Measurements from ENCODE around the gene PSMA4.
"Not testable (repeated sequence)": the region's sequence is repeated elsewhere in the genome, so short reads cannot be mapped to it uniquely, and the experiment has no call there.

Gene PSMA4

DNA sequence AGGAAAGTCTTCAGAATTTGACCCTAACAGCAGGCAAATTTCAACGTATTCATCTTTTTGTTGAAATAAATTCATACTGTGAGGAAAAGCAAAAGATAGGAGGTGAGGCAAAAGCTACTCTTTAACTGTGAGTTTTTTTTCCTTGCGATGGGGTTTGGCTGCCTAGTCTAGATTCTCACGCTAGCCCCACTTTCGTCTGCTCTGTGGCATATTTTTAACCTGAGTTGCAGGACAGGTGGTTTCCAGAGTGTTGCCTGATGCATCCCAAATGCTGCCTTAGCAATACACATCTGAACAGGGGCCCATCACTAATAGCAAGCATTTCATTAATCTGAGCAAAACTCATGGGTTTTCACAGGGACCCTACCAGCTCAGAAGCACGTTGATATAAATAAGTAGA is 11.7 kb downstream of the PSMA4 start:
- DNase-seq (ENCODE audit: low spot score) = no peak

DNA sequence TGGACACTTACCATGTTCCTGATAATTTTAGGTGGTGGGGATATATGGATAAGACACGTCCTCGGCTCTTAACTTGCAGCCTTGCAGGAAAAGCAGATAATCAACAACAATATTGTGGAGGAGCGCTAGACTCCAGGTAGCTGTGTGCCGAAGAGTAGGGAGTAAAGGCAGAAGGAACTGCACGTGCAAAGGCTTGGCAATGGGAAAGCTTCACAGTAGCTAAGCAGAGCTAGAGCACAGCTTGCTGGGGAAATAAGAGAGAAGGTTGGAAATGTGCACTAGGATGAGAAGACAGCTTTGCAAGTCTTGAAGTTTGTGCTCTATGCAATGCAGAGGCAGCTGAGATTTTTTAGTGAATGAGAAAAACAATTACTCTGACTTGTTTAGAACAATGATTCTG is 12.4 kb downstream of the PSMA4 start:
- DNase-seq (ENCODE audit: low spot score) = no peak

DNA sequence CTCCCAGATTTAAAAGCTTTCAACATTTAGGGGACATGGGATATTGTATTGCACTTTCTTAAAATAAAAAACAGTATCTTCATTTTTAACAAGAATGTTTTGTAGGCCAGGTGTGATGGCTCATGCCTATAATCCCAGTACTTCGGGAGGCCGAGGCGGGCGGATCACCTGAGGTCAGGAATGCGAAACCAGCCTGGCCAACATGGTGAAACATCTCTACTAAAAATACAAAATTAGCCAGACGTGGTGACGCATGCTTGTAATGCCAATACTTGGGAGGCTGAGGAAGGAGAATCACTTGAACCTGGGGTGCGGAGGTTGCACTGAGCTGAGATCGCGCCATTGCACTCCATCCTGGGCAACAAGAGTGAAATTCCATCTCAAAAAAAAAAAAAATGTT is 20.0 kb downstream of the PSMA4 start:
- DNase-seq (ENCODE audit: low spot score) = not testable (repeated sequence)

DNA sequence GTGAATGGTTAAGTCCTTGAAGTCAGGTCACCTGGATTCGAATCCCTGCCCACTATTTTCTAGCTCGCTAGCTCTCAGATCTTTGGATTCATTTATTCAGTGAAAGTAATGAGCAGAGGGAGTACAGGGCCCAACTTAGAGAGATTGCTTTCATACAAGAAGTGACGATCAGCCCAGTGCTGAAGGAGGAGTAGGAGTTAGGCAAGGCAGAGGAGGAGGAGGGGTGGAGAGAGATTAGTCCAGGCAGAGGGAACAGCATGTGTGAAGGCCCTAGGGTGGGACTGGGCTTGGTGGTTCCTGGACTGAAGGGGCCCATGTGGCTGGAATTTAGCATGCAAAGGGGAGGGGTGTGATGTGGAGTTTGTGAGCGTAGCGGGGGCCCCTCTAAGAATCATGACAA is 21.2 kb downstream of the PSMA4 start:
- no peak for DNase-seq (ENCODE audit: low spot score)

DNA sequence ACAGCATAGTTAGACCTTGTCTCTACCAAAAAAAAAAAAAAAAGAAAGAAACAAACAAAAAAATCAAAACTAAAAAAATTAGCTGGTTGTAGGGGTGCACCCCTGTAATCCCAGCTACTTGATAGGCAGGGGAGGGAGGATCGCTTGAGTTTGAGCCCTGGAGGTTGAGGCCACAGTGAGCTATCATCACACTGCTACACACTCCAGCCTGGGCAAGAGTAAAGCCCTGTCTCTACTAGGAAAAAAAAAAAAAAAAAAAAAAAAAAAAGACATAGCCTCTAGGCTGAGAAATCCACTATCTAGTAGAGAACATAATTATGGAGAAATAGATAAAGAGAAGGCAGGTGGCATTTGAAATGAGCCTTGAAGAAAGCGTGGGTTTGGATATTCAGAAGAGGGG is 22.8 kb downstream of the PSMA4 start:
- no peak for DNase-seq (ENCODE audit: low spot score)

DNA sequence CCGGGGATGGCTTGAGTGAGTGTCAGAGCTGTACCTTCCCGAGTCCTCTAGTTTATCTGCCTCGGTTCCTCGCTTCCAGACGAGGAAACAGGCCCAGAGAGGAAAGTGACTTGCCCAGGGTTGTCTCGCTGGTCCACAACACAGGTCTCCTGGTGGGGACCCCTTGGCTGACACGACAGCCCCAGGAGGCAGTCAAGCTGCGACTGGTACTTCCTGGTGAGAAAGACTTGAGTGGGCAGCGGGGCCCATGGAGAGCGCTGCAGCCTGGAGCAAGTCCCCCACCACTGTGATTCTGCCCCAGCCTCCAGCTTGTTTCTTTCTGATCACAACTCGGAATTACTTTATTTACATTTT is 24.5 kb downstream of the PSMA4 start:
- no peak for DNase-seq (ENCODE audit: low spot score)

DNA sequence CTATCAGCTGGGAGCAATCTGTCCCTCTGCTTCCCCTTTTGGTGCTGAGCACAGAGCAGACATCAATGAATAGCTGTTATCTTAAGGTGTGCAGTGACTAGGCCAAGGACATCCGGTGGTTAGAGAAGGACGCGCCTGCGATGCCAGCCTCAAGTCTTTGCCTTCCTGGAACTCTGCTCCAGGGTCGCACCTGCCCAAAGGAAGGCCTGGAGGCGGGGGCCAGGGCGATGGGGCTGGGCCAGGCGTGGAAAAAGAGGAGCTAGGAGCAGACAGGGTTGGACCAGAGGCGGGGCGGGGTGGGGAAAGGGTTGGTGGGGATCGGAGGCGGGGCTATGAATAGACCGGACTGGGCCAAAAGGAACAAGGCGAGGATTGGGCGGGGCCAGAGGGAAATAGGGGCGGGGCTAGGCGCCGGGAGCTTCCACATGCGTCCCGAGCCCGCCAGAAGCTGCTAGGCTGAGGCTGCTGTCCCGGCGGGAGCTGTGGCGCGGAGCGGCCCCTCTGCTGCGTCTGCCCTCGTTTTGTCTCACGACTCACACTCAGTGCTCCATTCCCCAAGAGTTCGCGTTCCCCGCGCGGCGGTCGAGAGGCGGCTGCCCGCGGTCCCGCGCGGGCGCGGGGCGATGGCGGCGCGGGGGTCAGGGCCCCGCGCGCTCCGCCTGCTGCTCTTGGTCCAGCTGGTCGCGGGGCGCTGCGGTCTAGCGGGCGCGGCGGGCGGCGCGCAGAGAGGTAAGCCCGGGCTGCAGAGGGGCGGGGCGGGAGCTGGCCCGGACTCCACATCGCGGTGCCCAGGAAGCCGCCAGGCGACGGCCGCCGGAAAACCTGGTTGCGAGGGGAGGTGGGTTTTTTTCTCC is 25.1 kb downstream of the PSMA4 start, which contains the start of gene CHRNA5:
Gene CHRNA5, plus strand, starts transcription at position 424 of the 854 bp plus-strand sequence. Its CDS starts 200 bp downstream, at position 624.
- peak; percentile 76 for DNase-seq (ENCODE audit: low spot score)

DNA sequence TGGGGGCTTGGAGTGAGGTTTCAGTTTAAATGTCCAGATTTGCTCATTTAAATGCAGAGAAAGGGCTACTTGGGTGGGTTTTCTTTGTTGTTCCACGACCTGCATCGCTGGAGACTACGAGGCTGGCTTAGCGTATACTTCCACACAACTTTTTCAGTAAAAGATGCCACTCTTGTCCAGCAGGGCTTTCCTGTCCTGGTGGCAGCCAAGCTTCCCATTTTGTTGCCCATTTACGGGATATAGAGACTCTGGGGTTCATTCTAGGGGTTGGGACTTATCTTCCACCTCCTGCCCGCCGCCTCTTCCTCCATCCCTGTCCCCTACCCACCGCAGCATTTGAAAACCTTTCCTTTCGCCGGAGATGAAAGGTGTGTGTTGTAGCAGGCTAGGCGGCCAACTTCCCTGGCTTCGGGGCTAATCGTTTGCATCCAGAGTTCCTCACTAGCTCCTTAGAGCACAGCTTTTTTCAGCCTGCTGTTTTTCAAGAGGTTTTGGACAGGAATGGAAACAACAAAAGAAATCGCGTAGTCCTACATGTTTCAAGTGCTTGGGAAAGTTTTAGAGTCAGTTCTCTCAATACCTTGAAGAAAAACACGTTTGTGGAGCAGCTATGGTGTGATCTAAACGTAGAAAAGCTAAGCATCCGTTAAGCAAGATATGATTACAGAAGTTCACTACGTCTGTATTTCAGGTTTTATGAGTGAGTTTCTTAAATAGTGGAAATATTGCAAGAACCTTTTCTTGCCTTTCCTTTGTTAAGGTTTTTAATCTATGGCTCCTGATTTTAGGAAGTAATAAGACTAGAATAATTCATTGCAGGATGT is 25.9 kb downstream of the PSMA4 start:
- peak; percentile 21 for DNase-seq (ENCODE audit: low spot score)

DNA sequence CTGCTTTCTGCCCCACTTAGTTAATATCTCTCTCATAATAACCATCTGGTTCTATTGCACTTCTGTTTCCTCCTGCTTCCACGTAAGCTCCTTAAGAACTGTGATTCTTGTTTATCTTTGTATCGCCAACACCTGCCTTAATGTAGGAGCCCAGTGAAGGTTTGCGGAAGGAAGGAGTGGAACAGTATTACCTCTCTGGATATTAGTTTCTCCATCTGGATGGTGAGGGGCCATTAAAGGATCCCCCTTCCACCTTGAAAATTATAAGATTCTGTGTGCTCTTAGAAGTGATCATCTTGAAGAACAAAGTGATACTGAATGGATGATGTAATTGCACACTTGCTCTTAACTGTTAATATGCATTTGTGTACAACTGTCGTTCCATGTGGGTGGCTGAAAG is 27.3 kb downstream of the PSMA4 start:
- DNase-seq (ENCODE audit: low spot score) = no peak

DNA sequence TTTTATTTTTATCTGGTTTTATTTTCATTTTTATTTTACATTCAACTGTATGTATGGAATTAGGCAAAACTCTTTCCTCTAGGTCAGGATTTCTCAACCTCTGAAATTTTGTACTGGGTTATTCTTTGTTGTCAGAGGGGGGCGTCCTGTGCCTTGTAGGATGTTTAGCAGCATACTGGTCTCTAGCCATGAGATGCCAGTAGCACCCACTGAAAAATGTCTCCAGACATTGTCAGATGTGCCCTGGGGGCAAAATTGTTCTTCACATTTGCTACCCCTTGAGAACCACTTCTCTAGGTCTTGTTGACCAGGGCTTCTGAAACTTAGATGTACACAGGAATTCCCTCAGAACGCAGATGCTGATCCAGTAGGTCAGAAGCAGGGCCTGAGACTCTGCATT is 30.5 kb downstream of the PSMA4 start:
- no peak for DNase-seq (ENCODE audit: low spot score)

DNA sequence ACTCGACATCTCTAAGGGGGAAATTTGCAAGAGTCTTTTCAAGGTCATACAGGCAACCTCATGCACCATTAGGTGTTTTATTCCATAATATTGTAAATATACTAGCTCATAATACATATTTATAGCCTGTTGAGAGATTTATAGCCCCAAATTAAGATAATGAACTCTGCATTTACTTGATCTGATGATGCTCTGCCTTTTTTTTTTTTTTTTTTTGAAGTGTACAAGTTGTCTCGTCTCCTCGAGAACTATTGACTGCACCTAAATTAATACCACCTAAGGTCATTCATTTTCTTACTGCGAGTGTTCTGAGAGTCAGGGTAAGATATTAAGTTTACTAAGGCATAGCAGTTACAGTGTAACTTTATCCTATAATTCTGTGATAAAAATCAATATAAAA is 31.1 kb downstream of the PSMA4 start:
- no peak for DNase-seq (ENCODE audit: low spot score)

DNA sequence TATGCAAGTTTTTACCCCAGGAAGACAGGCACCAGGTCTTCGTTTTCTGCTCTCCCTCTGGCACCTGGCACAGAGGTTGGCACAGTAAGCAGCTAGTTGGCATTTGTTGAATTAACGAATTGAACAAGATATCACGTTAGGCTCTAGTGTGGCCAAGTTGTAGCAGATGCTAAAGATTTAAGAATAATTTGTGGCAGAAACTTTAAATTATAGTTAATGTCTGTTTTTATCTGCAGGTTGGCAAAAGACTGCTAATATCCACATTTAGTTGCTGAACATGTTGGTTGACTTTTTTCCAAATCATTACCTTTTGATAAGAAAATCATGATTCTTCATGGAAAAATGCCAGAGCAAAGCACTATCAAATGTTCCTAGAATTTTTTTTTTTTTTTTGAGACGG is 33.2 kb downstream of the PSMA4 start:
- no peak for DNase-seq (ENCODE audit: low spot score)

DNA sequence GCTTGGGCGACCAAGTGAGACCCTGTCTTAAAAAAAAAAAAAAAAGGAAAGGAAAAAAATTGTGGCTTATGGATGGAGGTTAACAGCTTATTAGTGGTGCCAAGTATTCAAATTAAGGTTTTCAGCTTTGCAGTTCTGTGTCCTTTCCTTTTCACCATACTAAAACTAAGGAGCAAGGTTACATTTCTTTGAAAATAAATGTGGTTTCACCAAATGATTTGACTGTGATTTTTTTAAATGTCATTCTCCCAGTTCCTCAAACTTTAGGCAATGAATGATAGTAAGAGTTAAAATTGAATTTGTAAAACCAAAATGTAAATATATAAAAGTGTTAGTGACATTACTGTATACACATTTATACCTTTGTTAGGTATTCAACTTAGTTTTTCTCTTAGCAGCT is 34.7 kb downstream of the PSMA4 start:
- no peak for DNase-seq (ENCODE audit: low spot score)

DNA sequence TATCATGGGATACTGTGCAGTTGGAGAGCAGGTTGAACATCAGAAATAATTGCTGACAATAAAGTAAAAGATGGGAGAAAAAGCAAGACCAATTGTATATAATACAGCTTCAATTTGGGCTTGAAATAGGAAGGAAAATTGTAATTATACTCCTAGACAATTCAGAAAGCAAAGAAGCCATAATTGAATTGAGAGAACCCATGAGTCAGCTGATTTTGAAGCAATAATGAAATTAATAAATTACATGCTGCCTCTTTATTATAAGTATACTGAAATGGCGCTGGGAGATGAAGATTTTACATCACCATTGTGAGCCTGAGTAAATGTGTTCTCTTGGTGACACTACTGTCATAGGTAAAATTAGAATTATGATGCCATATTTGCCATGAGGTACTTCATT is 57.3 kb downstream of the PSMA4 start:
- DNase-seq (ENCODE audit: low spot score) = no peak

DNA sequence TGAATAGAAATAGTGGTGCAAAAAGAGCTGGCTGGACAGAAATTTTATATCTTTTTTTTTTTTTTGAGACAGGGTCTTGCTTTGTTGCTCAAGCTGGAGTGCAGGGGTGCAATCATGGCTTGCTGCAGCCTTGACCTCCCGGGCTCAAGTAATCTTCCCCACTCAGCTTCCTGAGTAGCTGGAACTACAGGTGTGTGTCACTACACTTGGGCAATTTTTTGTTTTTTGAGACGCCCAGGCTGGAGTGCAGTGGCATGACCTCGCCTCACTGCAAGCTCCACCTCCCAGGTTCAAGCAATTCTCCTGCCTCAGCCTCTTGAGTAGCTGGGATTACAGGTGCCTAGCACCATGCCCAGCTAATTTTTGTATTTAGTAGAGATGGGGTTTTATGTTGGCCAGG is 58.1 kb downstream of the PSMA4 start:
- no peak for DNase-seq (ENCODE audit: low spot score)

DNA sequence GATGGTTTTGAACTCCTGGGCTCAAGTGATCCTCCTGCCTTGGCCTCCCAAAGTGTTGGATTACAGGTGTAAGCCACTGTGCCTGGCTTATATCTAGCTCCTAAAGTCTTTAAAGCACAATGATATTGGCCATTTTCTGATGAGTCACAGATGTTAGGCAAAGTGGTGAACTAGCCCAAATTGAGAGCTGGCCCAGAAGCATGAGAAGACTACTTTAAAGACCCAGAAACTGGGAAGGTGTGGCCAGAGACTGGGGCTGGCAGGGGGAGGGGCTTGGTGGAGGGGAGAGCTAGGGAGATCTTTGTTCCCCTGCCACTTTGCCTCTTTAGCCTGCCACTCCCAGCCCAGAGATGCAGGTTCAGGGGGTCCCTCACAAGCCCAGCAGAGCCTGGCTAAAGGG is 58.9 kb downstream of the PSMA4 start:
- no peak for DNase-seq (ENCODE audit: low spot score)

Data from AG08395 (cell line).